ENCODE data around the gene FBXW5. TPM values are rescaled to one million over a fixed set of nuclear protein-coding genes. Genes with fewer than 3 reads are reported as not detected.

Gene FBXW5
- total and polyA plus RNA-seq, 10 of the 15 experiments (the other 5 are each of a cell fraction or from before 2014, with no cell fraction given): 0.21 to 97.3 (median 44.5) TPM

- no peak for TF ChIP-seq ZBTB11 (CRISPR knock-in tag; IDR thresholded peaks at IDR 0.05)
- TF ChIP-seq PBX3 (IDR thresholded peaks at IDR 0.05; ENCODE audit: insufficient replicate concordance, low read depth, low read length): peak; percentile 14
- TF ChIP-seq MAX (IDR thresholded peaks at IDR 0.05; ENCODE audit: low read depth, low read length): 0 out of 2 replicates have a peak, but pooled peaks have one; percentile 25
- TF ChIP-seq SMC3 (IDR thresholded peaks at IDR 0.05; ENCODE audit: borderline replicate concordance, low read length): peak; percentile 24; the same call in 1 of the 2 replicates
- 0 out of 4 replicates have a peak, but pooled peaks of 1 of the 2 experiments have one; percentile 14 for TF ChIP-seq BHLHE40 (IDR thresholded peaks at IDR 0.05; ENCODE audit: borderline replicate concordance in 1 of 2, low read depth in 2 of 2, low read length in 1 of 2)
- 0 out of 2 replicates have a peak, but pooled peaks have one; percentile 25 for TF ChIP-seq POLR2AphosphoS5 (IDR thresholded peaks at IDR 0.05; ENCODE audit: low read length)
- TF ChIP-seq BACH1 (IDR thresholded peaks at IDR 0.05; ENCODE audit: borderline replicate concordance): 0 out of 2 replicates have a peak, but pooled peaks have one; percentile 27
- TF ChIP-seq SKIL (IDR thresholded peaks at IDR 0.05; ENCODE audit: low read depth, poor library complexity, severe bottlenecking): peak; percentile 24
- peak; percentile 66 for TF ChIP-seq RUNX3 (IDR thresholded peaks at IDR 0.05; ENCODE audit: low read length)
- TF ChIP-seq RCOR1 (conservative IDR thresholded peaks at IDR 0.05; ENCODE audit: low read depth, low read length): no peak
- 0 out of 2 replicates have a peak, but pooled peaks have one; percentile 14 for TF ChIP-seq TCF12 (IDR thresholded peaks at IDR 0.05; ENCODE audit: low read depth, low read length)
- no peak for TF ChIP-seq NR2F1 (conservative IDR thresholded peaks at IDR 0.05)
Measured at GRCh38 chr9:136899196-136899595, 45.3 kb downstream of the FBXW5 start (continued).
